ENCODE measurements around the gene NKX3-2. TPM values are rescaled to one million over a fixed set of nuclear protein-coding genes. Genes with fewer than 3 reads are reported as not detected.
"Not testable (repeated sequence)": the region's sequence is repeated elsewhere in the genome, so short reads cannot be mapped to it uniquely, and the experiment has no call there.

NKX3-2 gene
- total RNA-seq, 2 donors from 2014 or later, result 0.26 TPM; not detected in 1

- no peak for ATAC-seq
- no peak for TF ChIP-seq CTCF (IDR thresholded peaks at IDR 0.05)
- no peak for TF ChIP-seq POLR2A (IDR thresholded peaks at IDR 0.05)
- no peaks in the 10 kb centered on the region for H3K9me3 ChIP-seq
These were observed 17.4 kb upstream of the NKX3-2 start for GRCh38 chr4:13561673-13562072.

GRCh38 chr4:13560111-13560510 lies 15.8 kb upstream of the NKX3-2 start:
- H3K9me3 ChIP-seq; H3K4me1 ChIP-seq; DNase-seq; H3K27ac ChIP-seq; H3K36me3 ChIP-seq (replicated peaks in 1 of 2; ENCODE audit: insufficient read depth in 1 of 2, low read depth in 2 of 2); intact Hi-C loops (cut with DNase I); ATAC-seq; H3K27me3 ChIP-seq; H3K4me3 ChIP-seq: not testable (repeated sequence)
- WGBS, 2 donors, result 51 to 54% methylated on average over 5 of the region's 5 CpGs

More at GRCh38 chr4:13561673-13562072, 17.4 kb upstream of the NKX3-2 start:
- Histone ChIP-seq H3K27me3 (no peaks in the 10 kb centered on the region), H3K4me1 (no peaks in the 10 kb centered on the region), H3K4me3 (no peak overlapping the region), H3K36me3 (replicated peaks in 1 of 2; ENCODE audit: insufficient read depth in 1 of 2, low read depth in 2 of 2) (no peaks in the 10 kb centered on the region), H3K27ac (no peak overlapping the region)
- WGBS, 2 donors, result 51 to 52% methylated on average over 4 of the region's 4 CpGs
- intact Hi-C loops (cut with DNase I), result no loop called here
- DNase-seq, result no peak

- ATAC-seq (no peak), DNase-seq (no peak)
- intact Hi-C loops (cut with DNase I), result no loop called here
- Histone ChIP-seq H3K4me3 (no peak overlapping the region), H3K9me3 (no peaks in the 10 kb centered on the region), H3K4me1 (no peaks in the 10 kb centered on the region), H3K27ac (no peak overlapping the region), H3K36me3 (replicated peaks in 1 of 2; ENCODE audit: insufficient read depth in 1 of 2, low read depth in 2 of 2) (no peaks in the 10 kb centered on the region), H3K27me3 (no peaks in the 10 kb centered on the region)
- WGBS, 2 donors, result 35 to 45% methylated on average over 2 of the region's 2 CpGs
- no peak for TF ChIP-seq CTCF (IDR thresholded peaks at IDR 0.05)
- no peak for TF ChIP-seq POLR2A (IDR thresholded peaks at IDR 0.05)
These were observed 15.1 kb upstream of the NKX3-2 start for GRCh38 chr4:13559413-13559812.

- intact Hi-C loops (cut with DNase I), result no loop called here
- DNase-seq (no peak), ATAC-seq (no peak)
- 61 to 63% methylated on average over 1 of the region's 1 CpG for WGBS, 2 donors
- no peak for TF ChIP-seq POLR2A (IDR thresholded peaks at IDR 0.05)
- no peak for TF ChIP-seq CTCF (IDR thresholded peaks at IDR 0.05)
- no peaks in the 10 kb centered on the region for H3K9me3 ChIP-seq
- no peak overlapping the region for H3K27ac ChIP-seq
- H3K4me3 ChIP-seq, result no peak overlapping the region
- H3K36me3 ChIP-seq (replicated peaks in 1 of 2; ENCODE audit: insufficient read depth in 1 of 2, low read depth in 2 of 2), result no peaks in the 10 kb centered on the region
- H3K4me1 ChIP-seq, result no peaks in the 10 kb centered on the region
- H3K27me3 ChIP-seq, result no peaks in the 10 kb centered on the region
These were observed 14.6 kb upstream of the NKX3-2 start for GRCh38 chr4:13558881-13559280.

- WGBS, 2 donors, result 67 to 69% methylated on average over 2 of the region's 2 CpGs
- Histone ChIP-seq H3K9me3 (no peaks in the 10 kb centered on the region), H3K4me3 (no peak overlapping the region), H3K27me3 (peaks cover 0 to 1% of the 10 kb centered on the region in 2 donors), H3K27ac (no peak overlapping the region), H3K4me1 (no peaks in the 10 kb centered on the region), H3K36me3 (replicated peaks in 1 of 2; ENCODE audit: insufficient read depth in 1 of 2, low read depth in 2 of 2) (no peaks in the 10 kb centered on the region)
- no peak for DNase-seq
- TF ChIP-seq POLR2A (IDR thresholded peaks at IDR 0.05) (no peak), CTCF (IDR thresholded peaks at IDR 0.05) (no peak)
- ATAC-seq, result no peak
- intact Hi-C loops (cut with DNase I), result no loop called here
These were observed 11.0 kb upstream of the NKX3-2 start for GRCh38 chr4:13555325-13555724.
